HG02678 (cell line): ENCODE results near the gene PRKAR2B.
"Not testable (repeated sequence)": the region's sequence is repeated elsewhere in the genome, so short reads cannot be mapped to it uniquely, and the experiment has no call there.

Experiments used
- ATAC-seq: cut with Tn5 transposase; IDR thresholded peaks from one replicate; pipeline ENCODE4 v1.9.1; 2021; ENCODE audit warnings: mild to moderate bottlenecking, moderate library complexity; ENCODE audit not compliant: unreplicated experiment

Gene PRKAR2B

DNA sequence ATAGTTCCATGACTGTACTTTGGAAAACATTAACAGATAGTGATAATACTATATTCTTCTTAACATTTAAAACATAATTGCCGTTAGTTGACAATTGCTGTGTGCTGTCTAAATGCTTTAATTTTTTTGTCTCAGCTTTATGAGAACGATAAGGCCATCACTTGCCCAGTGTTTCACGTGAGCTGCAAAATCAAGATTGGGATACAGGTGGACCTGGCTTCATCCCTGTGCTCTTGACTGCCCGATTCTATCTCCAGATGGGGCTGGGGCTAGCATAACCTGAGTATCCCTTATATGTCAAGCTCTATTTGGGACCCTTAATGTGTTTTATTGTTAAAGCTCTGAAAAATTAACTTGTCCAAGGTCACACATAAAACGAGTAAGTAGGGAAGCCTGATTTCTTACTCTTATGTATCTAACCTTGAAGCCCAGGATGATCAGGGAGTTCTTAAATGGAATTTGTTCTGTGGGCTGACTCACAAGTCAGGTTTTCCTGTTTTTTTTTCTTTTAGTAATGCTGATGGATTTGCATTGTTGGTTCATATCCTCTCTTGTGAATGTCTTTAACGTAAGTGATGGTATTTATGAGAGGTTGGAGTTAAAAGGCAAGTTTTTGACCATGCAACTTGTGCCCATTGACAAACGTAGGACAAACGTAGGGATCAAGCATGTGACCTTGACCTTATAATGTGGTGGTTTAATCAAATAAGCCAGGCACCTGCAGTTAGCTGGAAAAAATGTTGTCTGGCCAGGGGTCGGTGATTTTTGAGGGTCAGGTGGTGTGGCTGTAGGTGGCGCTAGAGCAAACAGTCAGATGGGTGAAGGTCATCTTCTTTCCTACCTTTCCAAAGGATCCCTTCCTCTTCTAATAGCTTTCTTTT lies 3.6 kb downstream of the PRKAR2B start:
- no peak for ATAC-seq

DNA sequence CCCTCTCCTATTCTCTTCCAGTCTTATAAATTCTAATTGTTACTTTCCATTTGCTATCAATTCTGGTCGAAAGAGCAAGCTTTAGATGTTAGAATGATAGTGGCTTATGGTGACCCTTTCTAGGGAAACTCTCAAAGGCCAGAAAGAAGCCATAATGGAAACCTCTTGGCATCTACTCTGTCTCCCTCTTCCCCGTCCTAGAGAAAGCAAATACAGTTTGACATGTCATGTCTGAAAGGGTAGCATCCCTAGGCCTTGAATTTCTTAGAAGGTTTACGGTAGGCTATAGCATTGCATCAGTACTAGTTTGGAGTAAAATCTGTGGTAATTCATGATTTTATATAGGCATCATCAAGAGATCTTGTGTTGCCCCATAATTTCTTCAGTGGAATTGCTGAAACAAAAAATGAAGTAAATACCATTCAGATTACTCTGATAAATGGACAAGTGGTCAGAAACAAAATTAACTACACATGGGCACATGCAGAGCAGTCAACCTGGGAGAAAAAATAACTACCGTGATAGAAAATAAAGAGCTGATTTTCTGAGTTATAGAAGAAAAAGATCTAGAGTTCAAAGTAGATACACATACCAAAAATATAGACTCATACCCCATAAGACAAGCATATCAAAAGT lies 4.4 kb downstream of the PRKAR2B start:
- no peak for ATAC-seq

DNA sequence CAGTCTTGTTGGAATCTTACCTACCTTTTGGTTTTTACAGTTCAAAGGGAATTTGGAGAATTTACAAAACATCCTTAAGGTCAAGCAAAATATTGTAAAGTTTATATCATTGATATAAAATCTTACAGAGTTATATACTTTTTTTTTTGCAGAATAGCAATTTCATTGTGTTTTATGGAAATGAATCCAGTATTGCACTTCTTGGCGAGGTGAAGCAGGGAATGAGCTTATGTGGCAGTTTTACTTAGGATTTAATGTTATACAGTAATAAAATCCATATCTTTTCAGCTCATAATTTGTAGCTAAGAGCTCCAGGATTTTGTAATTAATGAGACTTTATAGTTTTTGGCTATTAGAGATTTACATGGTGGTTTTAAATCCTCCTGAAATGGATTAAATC lies 5.0 kb downstream of the PRKAR2B start:
- ATAC-seq, result no peak

DNA sequence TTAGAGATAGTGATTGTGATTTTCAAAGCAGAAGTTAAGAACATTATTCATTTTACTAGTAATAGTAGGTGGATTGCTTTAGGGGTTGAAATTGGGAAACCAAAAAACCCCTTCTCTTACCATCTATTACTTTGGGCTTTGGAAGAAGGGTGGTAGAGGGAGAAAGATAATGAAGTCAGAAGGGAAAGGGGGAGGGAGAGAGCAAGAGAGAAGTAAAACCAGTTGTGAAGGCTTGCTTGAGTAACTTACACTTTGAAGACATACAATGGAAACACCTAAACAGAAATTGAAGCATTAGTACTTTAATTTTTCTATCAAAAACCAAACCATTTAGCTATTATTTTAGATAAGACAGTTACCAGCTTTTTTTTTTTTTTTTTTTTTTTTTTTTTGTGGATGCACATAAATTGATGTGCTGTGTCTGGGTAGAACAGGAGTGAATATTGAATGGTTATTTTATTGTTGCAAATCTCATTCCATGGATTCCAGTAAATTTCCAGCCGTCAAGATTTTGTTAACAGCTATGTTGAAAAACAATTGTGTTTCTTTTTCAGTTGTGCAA lies 5.5 kb downstream of the PRKAR2B start:
- no peak for ATAC-seq

DNA sequence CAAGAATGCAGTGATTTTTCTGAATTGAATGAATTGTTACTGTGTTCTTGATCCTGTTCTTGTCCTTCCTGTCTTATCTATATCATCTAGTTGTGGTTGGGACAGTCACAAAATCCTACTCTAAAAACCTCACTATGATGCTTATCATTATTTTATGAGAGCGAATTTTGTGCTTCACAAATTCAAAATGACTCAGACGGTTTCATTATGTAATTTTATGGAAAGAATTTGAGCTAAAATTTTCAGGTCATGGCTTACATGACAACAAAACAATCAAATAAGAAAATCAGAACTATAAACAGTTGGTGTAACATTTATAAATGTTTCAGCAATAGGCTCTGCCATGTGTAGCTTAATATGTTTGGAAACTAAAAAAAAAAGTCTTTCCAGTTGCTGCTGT lies 6.9 kb downstream of the PRKAR2B start:
- no peak for ATAC-seq

DNA sequence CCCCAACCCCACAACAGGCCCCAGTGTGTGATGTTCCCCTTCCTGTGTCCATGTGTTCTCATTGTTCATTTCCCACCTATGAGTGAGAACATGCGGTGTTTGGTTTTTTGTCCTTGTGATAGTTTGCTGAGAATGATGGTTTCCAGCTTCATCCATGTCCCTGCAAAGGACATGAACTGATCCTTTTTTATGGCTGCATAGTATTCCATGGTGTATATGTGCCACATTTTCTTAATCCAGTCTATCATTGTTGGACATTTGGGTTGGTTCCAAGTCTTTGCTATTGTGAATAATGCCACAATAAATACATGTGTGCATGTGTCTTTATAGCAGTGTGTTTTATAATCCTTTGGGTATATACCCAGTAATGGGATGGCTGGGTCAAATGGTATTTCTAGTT lies 10.5 kb downstream of the PRKAR2B start:
- not testable (repeated sequence) for ATAC-seq

DNA sequence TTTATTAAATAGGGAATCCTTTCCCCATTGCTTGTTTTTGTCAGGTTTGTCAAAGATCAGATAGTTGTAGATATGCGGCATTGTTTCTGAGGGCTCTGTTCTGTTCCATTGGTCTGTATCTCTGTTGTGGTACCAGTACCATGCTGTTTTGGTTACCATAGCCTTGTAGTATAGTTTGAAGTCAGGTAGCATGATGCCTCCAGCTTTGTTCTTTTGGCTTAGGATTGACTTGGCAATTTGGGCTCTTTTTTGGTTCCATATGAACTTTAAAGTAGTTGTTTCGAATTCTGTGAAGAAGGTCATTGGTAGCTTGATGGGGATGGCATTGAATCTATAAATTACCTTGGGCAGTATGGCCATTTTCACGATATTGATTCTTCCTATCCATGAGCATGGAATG lies 11.6 kb downstream of the PRKAR2B start:
- not testable (repeated sequence) for ATAC-seq

DNA sequence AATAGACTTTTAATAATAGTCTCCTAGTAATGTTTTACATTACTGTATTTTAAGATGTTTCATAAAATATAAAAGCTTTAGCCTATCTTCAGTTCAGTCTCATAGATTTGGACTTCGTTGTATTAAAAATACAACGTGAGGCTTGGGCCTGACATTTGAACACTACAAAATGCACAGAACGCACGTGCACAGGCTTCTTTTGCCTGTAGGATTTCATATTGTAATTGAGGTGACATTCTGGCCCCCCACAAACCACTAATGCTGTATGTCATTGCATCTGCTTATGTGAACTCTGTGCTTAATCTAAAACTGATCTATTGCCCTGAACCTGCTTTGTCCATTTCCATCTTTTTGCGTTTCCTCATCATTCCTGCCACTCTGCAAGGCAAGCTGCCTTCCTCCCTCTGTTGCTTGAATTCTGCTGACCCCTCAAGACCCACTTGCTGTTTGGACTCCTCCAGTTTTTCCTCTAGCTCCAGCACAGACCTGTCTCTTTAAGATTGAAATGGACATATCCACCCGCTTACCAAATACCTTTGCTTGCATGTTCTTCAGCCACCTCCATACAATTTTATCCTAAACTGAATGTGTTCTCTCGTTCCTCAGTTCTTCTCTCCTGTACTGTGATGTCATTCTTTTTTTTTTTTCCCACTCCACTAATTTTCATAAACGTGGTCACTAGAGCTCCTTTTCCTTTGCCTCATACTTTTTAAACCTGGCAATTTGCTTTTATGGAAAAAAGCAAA lies 12.4 kb downstream of the PRKAR2B start:
- ATAC-seq, result no peak

DNA sequence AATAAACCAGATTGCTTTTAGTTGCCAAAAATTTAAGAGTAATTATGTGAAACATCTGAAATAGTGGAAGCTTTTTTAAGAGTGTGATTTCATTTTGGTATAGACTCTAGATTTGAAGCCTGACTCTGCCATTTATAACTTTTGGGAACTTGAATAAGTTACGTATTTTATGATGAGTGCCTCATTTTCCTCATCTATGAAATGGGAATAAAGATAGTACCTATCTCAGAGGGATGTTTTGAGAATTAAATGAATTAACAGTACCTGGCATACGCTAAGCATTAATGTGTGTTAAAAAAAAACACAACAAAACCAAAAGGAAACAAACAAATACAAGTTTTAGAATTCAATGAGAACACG lies 12.9 kb downstream of the PRKAR2B start:
- no peak for ATAC-seq

DNA sequence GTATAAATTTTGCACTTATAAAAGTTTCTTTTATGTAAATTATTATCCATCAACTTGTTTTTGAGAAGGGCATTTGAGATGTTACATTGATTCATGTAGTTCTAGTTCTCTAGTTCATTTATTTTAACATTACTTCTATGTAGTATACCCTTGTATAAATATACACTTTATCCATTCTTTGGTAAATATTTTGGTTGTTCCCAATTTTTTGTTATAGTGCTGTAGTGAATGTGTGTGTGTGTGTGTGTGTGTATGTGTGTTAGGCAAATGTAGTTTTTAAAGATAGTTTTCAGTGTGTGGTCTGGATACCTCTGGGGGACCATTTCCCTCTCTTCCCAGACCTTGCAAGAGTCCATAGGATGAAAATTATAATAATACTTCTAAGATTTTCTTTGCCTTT lies 15.0 kb downstream of the PRKAR2B start:
- no peak for ATAC-seq

DNA sequence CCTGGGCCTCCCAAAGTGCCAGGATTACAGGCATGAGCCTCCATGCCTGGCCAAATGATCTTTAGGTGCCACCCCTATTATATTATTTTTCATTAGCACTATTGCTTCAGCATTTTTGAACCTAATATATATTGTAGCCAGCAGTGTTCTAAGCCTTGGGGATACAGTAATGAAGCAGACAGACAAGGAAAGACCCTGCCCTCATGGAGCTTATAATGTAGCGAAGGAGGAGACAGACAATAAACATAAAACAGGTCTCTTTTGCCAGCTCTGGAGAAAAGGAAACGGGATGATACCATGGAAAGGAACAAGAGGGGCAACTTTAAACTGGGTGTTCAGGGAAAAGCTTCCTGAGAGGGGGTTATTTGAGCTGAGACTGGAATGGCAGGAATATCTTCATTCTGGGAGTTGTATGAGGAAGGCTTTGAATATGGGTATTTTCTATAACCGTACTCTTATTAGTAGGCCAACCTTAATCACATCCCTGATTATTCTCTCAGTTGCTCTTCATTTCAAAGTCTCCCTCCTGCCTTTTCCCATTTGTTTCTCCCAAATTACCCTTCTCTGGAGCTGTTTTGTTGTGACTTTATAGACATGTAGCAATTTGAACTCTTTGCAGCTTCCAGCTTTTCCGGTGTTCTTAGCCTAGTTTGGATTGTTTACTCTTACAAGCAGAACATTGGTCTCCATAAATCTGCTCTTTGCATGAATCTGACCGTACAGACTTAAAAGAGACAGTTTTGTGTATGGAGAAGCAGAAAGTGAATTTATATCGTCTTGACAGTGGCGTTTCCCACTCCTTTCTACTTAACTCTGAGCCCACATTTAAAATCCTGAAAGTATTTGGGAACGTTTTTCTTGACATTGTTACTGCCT lies 19.0 kb downstream of the PRKAR2B start:
- no peak for ATAC-seq

DNA sequence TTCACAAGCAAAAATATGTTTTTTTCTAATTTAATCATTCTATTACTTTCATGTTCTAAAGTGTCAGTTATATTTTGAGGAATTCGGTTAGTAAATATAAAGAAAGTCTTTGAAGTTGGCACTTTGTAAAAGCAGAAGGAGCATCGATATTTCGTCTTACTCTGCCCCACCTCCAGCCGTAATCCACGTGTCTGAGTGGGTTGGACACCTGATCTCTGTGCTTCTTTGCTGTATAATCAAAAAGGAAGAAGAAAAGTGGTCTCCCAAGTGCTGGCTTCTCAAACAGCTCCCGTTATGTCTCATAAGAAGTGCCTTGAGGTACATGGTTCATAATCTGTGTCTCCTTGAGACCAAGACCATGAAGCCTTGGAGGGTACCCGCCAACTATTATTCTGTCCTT lies 19.8 kb downstream of the PRKAR2B start:
- no peak for ATAC-seq

DNA sequence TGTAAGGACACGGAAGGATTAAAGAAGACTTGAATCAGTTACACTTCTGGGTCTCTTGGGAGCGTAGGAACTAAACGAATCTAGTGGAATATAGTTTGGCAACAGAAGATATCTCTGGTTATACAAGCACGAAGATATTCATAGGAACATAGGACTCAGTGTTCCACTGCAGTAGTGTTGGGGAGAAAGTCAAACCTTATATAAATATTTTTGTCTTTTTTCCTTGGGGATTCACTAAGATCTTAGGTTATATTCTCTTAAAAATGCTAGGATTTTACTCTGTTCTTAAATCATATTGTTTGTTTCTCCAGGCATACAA lies 21.4 kb downstream of the PRKAR2B start:
- no peak for ATAC-seq

DNA sequence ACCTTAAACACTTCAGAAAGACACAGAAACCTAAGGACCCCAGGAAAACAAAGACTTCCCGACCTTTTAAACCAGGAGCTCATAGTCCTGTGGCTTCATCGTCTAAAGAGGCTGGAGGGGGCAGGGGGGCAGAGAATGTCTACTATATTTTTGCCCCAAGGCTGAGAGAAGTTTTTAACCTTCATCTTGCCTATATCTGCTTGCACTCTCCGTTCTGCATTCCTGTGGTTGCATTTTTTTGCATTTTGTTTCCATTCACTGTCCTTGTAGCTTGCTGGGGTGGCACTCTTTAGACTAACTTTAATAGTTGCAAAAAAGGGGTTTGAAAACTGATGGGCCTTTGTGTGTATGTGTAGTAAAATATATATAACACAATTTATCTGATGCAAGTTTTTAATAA lies 23.7 kb downstream of the PRKAR2B start:
- no peak for ATAC-seq

DNA sequence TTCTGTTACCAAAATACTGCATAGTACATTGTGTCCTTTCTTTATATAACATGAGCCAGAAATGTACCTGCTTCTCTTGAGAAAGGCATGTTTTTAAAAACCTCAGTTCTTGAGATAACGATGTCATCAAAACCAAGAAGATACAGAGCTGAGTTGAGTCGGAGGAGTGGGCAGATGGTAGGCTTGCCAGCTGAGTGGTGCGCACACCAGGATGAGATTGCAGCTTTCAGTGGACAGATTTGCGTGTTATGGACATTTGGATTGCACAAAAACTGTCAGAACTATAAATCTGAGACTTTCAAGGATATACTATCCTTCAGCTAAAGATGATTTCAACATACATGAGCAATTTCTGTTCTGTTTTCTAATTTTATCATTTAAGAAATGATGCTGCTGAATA lies 25.0 kb downstream of the PRKAR2B start:
- no peak for ATAC-seq

DNA sequence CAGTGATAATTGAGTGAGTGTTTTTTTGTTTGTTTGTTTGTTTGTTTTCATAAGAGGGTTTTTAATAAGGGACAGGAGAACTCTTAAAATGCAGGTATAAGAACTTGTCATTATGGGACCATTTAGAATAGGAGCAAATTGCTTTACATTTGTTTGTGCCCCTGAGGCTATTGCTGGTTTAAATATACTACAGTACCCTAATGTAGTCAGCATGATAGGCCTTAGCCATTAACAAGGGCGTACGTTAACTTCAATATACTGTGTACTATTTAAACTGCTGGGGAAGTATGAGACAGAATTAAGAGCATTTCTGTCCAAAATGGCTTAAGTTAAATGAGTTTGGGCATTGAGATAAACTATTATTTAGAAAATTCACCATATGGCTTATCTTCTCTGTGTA lies 26.2 kb downstream of the PRKAR2B start:
- no peak for ATAC-seq

DNA sequence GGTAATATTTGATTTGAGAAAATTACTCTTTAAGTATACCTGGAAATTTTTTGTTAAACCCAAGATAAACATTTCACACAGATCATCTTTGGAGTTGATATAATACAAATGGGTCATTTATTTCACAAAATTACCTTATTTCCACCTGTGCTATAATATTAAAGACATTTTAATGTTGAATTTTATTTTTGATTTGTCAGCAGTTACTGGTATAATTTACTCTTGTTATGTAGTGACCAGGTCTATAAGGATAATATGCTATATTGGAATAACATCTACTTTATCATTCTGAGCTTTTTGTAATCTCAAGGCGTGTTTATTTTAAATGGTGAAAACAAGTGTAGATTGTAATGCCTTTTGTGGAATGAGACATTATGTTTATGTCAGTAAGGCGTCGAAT lies 26.6 kb downstream of the PRKAR2B start:
- no peak for ATAC-seq

DNA sequence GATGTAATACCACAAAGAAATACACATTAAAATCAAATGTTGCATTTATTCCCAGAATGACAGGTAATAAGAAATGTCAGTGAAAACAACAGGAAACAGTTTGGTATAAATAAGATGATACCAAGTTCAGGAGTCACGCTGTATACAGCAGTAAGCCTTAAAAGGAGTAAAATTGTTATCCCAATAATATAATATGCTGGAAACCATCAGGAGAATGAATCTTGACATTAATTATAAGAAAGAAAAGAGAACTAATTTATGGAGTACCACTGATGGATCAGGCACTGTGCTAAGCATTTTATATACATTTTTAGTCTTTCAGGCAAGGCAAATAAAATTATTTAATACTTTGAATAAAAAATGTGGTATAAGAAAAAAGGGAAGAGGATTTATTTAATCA lies 27.6 kb downstream of the PRKAR2B start:
- no peak for ATAC-seq

DNA sequence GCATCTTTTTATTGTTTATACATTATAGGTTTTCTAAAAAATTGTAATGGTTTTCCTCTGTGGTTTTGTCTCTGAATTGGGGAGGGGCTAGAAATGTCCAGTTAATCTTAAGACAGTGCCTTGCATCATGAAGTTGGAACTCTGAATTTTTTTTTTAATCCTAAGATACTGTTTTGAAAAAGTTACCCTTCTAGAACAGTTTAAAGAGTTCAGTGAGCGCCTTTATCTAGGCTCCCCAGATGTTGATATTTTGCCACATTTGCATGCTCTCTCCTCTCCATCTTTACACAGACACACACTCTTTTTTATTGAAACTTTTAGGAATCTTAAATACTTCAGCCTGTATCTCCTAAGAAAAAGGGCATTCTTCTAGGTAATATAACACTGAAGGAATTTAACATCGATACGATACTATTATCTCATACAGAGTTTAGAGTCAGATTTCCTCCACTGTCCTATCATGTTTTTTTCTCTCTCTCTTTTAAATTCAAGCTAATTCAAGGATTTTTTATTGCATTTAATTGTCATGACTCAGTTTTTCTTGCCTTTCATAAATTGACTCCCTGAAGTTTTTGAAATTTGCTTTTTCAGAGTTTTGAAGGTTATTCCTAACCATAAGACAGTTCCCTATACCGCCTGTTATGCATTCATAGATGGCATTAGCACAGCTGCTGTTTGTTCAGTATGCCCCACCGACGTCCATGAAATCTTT lies 31.5 kb downstream of the PRKAR2B start:
- ATAC-seq, result no peak
